ENCODE results near the gene HIBCH.

GRCh38 chr2:190315273-190315672, 4.4 kb downstream of the HIBCH start:
- no peak for TF ChIP-seq CTCF (conservative IDR thresholded peaks at IDR 0.05; ENCODE audit: low read length)
- TF ChIP-seq EZH2phosphoT487 (IDR thresholded peaks at IDR 0.05; ENCODE audit: borderline replicate concordance, low read depth, low read length) = no peak
